GM12874 (cell line): ENCODE results near the gene REXO1.

Experiments
- TF ChIP-seq, protein P1 (sequence below): IDR thresholded peaks from 2 replicates; pipeline ENCODE4 v1.5.1; 2011; ENCODE audit warnings: low read depth, mild to moderate bottlenecking, control low read depth, low read length, moderate library complexity; ENCODE audit not compliant: insufficient read depth

Gene REXO1

DNA sequence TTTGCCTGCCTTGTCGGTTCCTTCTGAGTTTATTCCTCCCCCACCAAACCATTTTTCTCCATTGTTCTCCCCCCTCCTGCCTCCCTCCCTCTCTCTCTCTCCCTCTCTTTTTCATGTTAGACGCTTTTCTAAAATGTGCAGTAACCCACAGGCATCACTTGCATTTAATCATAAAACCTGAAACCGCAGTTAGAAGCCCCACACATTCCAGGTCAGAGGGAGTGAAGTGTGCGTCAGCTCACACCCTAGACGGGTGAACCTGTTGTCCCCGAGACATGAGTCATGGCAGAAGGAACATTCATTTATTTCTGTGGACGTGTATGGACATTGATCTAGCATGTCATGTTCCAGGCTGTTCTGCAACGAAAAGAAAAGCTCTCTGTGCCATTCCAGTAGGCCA lies 75.1 kb downstream of the REXO1 start:
- TF ChIP-seq, protein P1, sequence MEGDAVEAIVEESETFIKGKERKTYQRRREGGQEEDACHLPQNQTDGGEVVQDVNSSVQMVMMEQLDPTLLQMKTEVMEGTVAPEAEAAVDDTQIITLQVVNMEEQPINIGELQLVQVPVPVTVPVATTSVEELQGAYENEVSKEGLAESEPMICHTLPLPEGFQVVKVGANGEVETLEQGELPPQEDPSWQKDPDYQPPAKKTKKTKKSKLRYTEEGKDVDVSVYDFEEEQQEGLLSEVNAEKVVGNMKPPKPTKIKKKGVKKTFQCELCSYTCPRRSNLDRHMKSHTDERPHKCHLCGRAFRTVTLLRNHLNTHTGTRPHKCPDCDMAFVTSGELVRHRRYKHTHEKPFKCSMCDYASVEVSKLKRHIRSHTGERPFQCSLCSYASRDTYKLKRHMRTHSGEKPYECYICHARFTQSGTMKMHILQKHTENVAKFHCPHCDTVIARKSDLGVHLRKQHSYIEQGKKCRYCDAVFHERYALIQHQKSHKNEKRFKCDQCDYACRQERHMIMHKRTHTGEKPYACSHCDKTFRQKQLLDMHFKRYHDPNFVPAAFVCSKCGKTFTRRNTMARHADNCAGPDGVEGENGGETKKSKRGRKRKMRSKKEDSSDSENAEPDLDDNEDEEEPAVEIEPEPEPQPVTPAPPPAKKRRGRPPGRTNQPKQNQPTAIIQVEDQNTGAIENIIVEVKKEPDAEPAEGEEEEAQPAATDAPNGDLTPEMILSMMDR, result no peak

DNA sequence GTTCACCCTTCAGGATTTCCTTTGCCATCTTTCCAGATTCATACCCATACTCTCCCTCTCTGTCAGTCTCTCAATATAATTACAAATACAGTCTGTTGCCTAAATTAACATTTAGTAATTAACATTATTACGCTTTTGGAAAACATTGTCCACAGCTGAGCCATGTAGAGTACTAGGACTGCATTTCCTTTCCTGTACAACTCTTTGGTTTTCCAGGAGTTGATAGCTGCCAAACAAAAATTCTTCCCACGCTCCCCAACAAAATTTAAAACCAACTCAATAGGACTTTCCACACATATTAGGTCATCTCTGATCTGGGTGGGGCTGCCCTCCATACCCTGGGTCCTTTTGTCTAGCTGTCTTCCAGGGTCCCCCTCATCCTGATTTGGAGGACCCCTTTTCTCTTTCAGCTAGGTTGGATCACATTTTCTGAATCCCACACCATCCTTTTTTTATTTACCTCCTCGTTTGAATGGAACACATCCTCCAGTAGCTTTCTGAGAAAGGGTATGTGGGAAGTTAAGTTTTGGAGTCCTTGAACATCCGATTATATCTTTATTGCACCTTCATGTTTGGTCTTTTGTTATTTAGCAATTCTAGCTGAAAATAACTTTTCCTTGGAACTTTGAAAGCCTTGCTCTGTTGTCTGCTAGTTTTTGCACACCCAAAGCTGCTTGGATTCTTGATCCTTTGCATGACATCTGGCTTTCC lies 77.3 kb downstream of the REXO1 start:
- TF ChIP-seq, protein P1, result no peak

DNA sequence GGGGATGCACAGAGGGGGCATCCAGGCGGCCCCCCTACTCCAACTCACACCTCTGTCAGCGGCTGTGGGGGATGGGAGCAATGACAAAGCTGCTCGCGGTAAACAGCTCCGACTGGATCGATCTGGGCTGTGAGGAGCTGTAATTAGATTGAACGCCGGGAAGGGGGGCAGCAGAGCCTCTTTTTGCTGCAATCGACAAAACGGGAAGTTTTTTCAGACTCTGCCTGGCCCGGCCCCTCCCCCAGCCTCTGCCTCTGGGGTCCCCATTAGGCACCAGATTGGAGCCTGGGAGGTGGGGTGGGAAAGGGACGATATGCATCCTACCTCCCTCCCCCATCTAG lies 78.7 kb downstream of the REXO1 start:
- TF ChIP-seq, protein P1, result no peak

DNA sequence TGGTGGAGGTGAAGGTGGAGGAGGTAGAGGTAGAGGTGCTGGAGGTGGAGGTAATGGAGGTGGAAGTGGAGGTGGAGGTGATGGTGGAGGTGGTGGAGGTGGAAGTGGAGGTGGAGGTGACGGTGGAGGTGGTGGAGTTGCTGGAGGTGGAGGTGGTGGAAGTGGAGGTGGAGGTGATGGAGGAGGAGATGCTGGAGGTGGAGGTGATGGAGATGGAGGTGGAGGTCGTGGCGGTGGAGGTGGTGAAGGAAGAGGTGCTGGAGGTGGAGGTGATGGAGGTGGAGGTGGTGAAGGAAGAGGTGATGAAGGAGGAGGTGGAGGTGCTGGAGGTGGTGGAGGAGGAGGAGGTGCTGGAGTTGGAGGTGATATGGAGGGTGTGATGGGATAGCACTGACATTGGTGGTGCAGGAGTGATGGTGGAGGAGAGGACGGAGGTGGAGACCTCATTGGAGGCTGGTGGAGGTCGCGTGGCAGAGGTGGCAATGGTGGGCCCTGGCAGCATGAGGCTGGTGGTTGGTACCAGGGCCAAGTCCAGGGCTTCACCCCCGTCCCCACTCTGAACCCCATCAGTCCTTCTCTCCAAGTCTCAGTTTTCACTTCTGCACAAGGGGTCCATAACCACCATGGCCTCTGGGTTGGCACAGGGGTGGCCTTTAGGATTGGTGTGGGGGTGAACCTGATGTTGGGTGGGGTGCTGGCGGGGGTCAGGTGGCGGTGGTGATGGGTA lies 79.2 kb downstream of the REXO1 start:
- TF ChIP-seq, protein P1, result no peak

DNA sequence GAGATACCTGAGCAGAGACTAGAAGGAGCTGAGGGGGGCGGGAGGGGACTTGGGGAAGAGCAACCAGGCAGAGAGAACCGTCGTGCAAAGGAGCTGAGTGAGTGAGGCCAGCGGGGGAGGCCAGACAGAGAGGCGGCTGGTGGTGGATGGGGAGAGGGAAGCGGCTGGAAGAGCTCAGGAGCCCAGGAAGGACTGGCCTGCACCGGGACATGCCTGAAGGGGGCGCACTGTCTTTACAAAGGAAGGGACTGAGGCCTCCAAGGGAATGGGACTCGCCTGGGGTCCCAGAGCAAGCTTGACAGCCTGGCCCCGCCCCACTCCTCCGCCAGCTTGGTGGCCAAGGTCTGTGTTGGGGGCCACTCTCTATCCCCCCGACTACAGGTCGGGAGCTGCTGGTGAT lies 80.0 kb downstream of the REXO1 start:
- TF ChIP-seq, protein P1, result peak; percentile 25; the same call in 1 of the 2 replicates

DNA sequence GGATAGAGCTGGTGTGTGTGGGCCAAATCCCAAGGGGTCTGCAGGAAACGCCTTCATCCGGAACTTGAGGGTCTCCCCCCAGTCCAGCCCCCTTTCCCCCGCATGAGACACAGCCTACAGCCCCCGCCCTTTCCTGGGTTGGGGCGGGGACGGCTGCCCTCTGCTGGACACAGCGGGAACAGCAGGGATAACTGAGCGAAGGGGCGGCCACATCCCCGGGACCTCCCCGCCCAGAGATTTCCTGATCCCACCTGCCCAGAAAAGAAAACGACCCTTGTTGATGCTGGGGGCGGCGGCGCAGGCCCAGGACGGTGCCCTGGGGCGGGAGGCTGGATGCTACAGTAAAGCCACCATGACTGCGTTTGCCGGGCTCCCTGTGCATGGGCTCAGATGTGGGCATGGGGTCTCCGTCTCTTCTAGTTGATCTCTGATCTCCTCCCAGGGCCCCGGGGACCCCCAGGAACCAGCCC lies 80.8 kb downstream of the REXO1 start:
- TF ChIP-seq, protein P1, result peak; percentile 97

DNA sequence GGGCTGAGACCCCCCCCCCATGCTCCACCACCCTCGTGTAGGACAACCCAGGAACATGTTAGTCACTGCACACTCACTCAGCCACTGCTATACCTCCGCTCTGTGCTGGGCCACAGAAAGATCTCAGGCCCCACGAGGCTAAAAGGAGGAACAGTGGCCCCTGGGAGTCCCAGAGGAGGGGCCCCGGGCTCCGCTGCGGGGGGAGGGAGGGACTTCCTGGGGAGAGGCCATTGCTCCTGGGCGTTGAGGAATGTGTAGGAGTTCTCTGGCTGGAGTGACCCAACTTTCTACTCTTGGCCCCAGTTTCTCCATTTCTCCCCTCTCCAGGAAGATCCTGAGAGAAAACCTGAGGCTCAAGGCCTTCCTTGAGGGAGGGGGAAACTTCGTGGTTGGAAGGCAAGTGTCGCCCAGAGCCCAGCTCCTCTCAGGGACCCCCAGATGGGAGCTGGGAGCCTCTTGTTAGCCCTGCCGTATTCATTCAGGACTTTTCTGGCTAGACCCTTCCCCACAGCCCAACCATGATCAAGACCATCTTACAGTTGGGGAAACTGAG lies 81.4 kb downstream of the REXO1 start:
- TF ChIP-seq, protein P1, result no peak
